Panc1 (cell line): ENCODE data around the gene ROBO1. TPM values are rescaled to one million over a fixed set of nuclear protein-coding genes. Genes with fewer than 3 reads are reported as not detected.

Experiments used
- ATAC-seq: fragments of 200-7000 bp; cut with Tn5 transposase; 2 replicates; pipeline ENCODE4 v1.9.1; 2020; ENCODE audit warnings: mild to moderate bottlenecking, moderate library complexity
- BruUV-seq: library from RNA; stranded (reverse); fragments of 400-500 nt; replicated peaks from 2 replicates; lab custom pipeline; 2021; lab: Mats Ljungman, UMichigan
- CTCF ChIA-PET: fragments of 300-600 bp; sonication (Branson Sonifier 250); formaldehyde crosslinking; loops from one replicate; lab custom pipeline; 2022; ENCODE audit warnings: antibody characterized with exemption; lab: Charles Lee
- POLR2A ChIA-PET: fragments of 300-600 bp; sonication (Branson Sonifier 250); formaldehyde crosslinking; loops from one replicate; lab custom pipeline; 2022; ENCODE audit warnings: antibody characterized with exemption; lab: Charles Lee
- DNase-seq: peaks from one replicate; pipeline ENCODE4 v3.0.0-alpha.2; 2010; ENCODE audit warnings: low read depth, low spot score
- H3K27ac ChIP-seq: 2 replicates; pipeline ENCODE4 v1.5.1; 2011; ENCODE audit warnings: mild to moderate bottlenecking, low read length, inconsistent platforms
- H3K27me3 ChIP-seq: fragments of 200-500 bp; sonication (Bioruptor generic); 2 replicates; pipeline ENCODE4 v1.6.0; 2014; ENCODE audit warnings: low read length, inconsistent platforms; ENCODE audit not compliant: control insufficient read depth, insufficient read depth
- H3K36me3 ChIP-seq: fragments of 200-500 bp; sonication (Bioruptor generic); 2 replicates; pipeline ENCODE4 v1.5.1; 2014; ENCODE audit warnings: inconsistent platforms, mild to moderate bottlenecking, low read length, moderate library complexity; ENCODE audit not compliant: control insufficient read depth, insufficient read depth
- H3K4me1 ChIP-seq: 2 replicates; pipeline ENCODE4 v1.5.1; 2011; ENCODE audit warnings: inconsistent platforms, mild to moderate bottlenecking, low read length, moderate library complexity; ENCODE audit not compliant: control insufficient read depth, insufficient read depth
- H3K4me3 ChIP-seq, 2 experiments: 2 replicates each; pipeline ENCODE4 v1.5.1; 2011 to 2012; ENCODE audit warnings: low read depth in 2 of 2, low read length in 2 of 2, mild to moderate bottlenecking in 2 of 2, inconsistent platforms in 1 of 2, moderate library complexity in 1 of 2
- H3K9me3 ChIP-seq: fragments of 200-500 bp; sonication (Bioruptor generic); 2 replicates; pipeline ENCODE4 v1.5.1; 2014; ENCODE audit warnings: low read depth, mild to moderate bottlenecking, inconsistent platforms, low read length, moderate library complexity; ENCODE audit not compliant: control insufficient read depth, insufficient read depth
- CTCF ChIP-seq: fragments of 450-650 bp; IDR thresholded peaks from 2 replicates; pipeline ENCODE4 v1.5.1; 2017; ENCODE audit warnings: mild to moderate bottlenecking
- POLR2AphosphoS5 ChIP-seq: IDR thresholded peaks from 2 replicates; pipeline ENCODE4 v1.6.1; 2012; ENCODE audit warnings: mild to moderate bottlenecking, low read depth, low read length, moderate library complexity
- REST ChIP-seq, 2 experiments: IDR thresholded peaks; 2 replicates each; pipeline ENCODE4 v1.6.1; 2011 to 2012; ENCODE audit warnings: low read depth in 2 of 2, control low read depth in 1 of 2, low read length in 1 of 2, mild to moderate bottlenecking in 1 of 2, moderate library complexity in 1 of 2; ENCODE audit not compliant: insufficient read depth in 1 of 2
- SIN3A ChIP-seq: IDR thresholded peaks from 2 replicates; pipeline ENCODE4 v1.6.1; 2012; ENCODE audit warnings: low read depth, mild to moderate bottlenecking, low read length, moderate library complexity, borderline replicate concordance; ENCODE audit not compliant: insufficient read depth
- TCF7L2 ChIP-seq: IDR thresholded peaks from 2 replicates; pipeline ENCODE4 v1.6.1; 2011; ENCODE audit warnings: mild to moderate bottlenecking, low read depth, low read length, inconsistent platforms
- in situ Hi-C: cut with HindIII; loops from 2 replicates; pipeline ENCODE4 v1.10.0; 2016; ENCODE audit warnings: low sequenced_read_pairs, low pct_unique_long_range_greater_than_20kb
- intact Hi-C: fragments of 100-400 bp; cut with micrococcal nuclease; formaldehyde crosslinking; loops from one replicate; pipeline ENCODE4 v1.10.0; 2022; ENCODE audit not compliant: unreplicated experiment
- total RNA-seq: library from RNA; stranded (reverse); gene quantifications from one replicate; pipeline ENCODE4 v1.2.1, GENCODE V29; 2021; ENCODE audit not compliant: unreplicated experiment

The ROBO1 gene
- total RNA-seq, 1 experiment from 2014 or later = 61.6 TPM

DNA sequence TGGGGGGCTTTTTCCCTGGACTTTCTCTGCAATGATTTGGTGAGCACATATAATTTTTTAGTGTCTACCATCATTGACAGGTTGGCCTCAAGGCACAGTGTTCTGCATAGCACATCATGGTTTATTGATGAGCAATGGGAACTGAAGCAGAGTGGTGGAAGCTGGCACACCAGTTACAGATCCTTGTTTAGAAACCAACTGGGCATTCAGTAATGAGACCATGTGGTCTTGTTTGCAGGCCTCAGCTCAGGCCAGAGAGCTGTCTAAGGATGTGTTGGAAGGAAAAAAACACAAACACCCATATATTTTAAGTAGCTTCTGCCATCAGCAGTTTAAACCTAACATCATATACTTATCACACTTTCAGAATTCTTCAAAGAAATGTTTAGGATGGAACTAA, 610.6 kb downstream of the ROBO1 start:
- Histone ChIP-seq H3K27ac (no peak overlapping the region), H3K9me3 (no peaks in the 10 kb centered on the region), H3K36me3 (no peaks in the 10 kb centered on the region), H3K4me3 (no peak overlapping the region), H3K4me1 (no peaks in the 10 kb centered on the region), H3K27me3 (no peaks in the 10 kb centered on the region)
- TF ChIP-seq TCF7L2 (no peak), SIN3A (no peak), POLR2AphosphoS5 (no peak), CTCF (no peak), REST (IDR thresholded peaks at IDR 0.05; ENCODE audit: insufficient read depth in 1 of 2, low read depth in 2 of 2, low read length in 1 of 2) (no peak)
- intact Hi-C loops (no loop called here), in situ Hi-C loops (no loop called here)
- ATAC-seq (no peak), DNase-seq (no peak)
- ChIA-PET CTCF (no interaction called here), POLR2A (no interaction called here)
- no TSS peak for BruUV-seq

GRCh38 chr3:79154865-79155264, 612.9 kb downstream of the ROBO1 start:
- in situ Hi-C loops = no loop called here

More at GRCh38 chr3:79154865-79155264, 612.9 kb downstream of the ROBO1 start:
- Histone ChIP-seq H3K27me3 (no peaks in the 10 kb centered on the region), H3K36me3 (no peaks in the 10 kb centered on the region), H3K4me1 (no peaks in the 10 kb centered on the region), H3K4me3 (no peak overlapping the region), H3K9me3 (no peaks in the 10 kb centered on the region), H3K27ac (no peak overlapping the region)
- intact Hi-C loops = no loop called here
- ATAC-seq (no peak), DNase-seq (no peak)
- no peak for TF ChIP-seq REST (IDR thresholded peaks at IDR 0.05; ENCODE audit: insufficient read depth in 1 of 2, low read depth in 2 of 2, low read length in 1 of 2)
- TF ChIP-seq CTCF = no peak
- no peak for TF ChIP-seq TCF7L2
- no peak for TF ChIP-seq POLR2AphosphoS5
- no peak for TF ChIP-seq SIN3A
- ChIA-PET POLR2A (no interaction called here), CTCF (no interaction called here)
- no TSS peak for BruUV-seq
